Progenitor cell of endocrine pancreas (in vitro differentiated cells): ENCODE results near the gene IDH2. TPM values are rescaled to one million over a fixed set of nuclear protein-coding genes. Genes with fewer than 3 reads are reported as not detected.

Source experiments
- DNase-seq: peaks from one replicate; pipeline ENCODE4 v3.0.0; 2021; ENCODE audit warnings: low spot score; ENCODE audit not compliant: unreplicated experiment
- H3K27ac Mint-ChIP-seq: 2 replicates; pipeline ENCODE4 v1.8.0; 2021; ENCODE audit warnings: mild to moderate bottlenecking, moderate library complexity, mixed read lengths
- H3K27me3 Mint-ChIP-seq: 2 replicates; pipeline ENCODE4 v1.8.0; 2021; ENCODE audit warnings: mixed read lengths
- H3K36me3 Mint-ChIP-seq: 2 replicates; pipeline ENCODE4 v1.8.0; 2022; ENCODE audit warnings: mixed read lengths; ENCODE audit not compliant: insufficient read depth
- H3K4me1 Mint-ChIP-seq: 2 replicates; pipeline ENCODE4 v1.8.0; 2021; ENCODE audit warnings: low read depth, mixed read lengths
- H3K4me3 Mint-ChIP-seq: 2 replicates; pipeline ENCODE4 v1.8.0; 2021; ENCODE audit warnings: low read depth, mild to moderate bottlenecking, moderate library complexity, mixed read lengths
- H3K9me3 Mint-ChIP-seq: 2 replicates; pipeline ENCODE4 v1.8.0; 2021; ENCODE audit warnings: low read depth, mixed read lengths
- total RNA-seq: library from RNA; stranded (reverse); gene quantifications from 2 replicates; pipeline ENCODE4 v1.2.1, GENCODE V29; 2021
- TF ChIP-seq, protein P1 (sequence below): fragments of 200-600 bp; sonication (generic); IDR thresholded peaks from one replicate; pipeline ENCODE4 v1.5.0; 2021; ENCODE audit warnings: antibody characterized with exemption, mild to moderate bottlenecking; ENCODE audit not compliant: unreplicated experiment

The IDH2 gene
- total RNA-seq, 1 donor from 2014 or later, result 164 TPM

- no peaks in the 10 kb centered on the region for H3K9me3 Mint-ChIP-seq
- TF ChIP-seq, protein P1, sequence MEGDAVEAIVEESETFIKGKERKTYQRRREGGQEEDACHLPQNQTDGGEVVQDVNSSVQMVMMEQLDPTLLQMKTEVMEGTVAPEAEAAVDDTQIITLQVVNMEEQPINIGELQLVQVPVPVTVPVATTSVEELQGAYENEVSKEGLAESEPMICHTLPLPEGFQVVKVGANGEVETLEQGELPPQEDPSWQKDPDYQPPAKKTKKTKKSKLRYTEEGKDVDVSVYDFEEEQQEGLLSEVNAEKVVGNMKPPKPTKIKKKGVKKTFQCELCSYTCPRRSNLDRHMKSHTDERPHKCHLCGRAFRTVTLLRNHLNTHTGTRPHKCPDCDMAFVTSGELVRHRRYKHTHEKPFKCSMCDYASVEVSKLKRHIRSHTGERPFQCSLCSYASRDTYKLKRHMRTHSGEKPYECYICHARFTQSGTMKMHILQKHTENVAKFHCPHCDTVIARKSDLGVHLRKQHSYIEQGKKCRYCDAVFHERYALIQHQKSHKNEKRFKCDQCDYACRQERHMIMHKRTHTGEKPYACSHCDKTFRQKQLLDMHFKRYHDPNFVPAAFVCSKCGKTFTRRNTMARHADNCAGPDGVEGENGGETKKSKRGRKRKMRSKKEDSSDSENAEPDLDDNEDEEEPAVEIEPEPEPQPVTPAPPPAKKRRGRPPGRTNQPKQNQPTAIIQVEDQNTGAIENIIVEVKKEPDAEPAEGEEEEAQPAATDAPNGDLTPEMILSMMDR, result no peak
- peaks cover 18% of the 10 kb centered on the region for H3K4me1 Mint-ChIP-seq
- H3K27ac Mint-ChIP-seq, result no peak overlapping the region
- H3K27me3 Mint-ChIP-seq, result no peaks in the 10 kb centered on the region
- no peak overlapping the region for H3K4me3 Mint-ChIP-seq
- no peaks in the 10 kb centered on the region for H3K36me3 Mint-ChIP-seq
- DNase-seq, result no peak
Observed at GRCh38 chr15:90060797-90061196, 41.5 kb downstream of the IDH2 start.

DNA sequence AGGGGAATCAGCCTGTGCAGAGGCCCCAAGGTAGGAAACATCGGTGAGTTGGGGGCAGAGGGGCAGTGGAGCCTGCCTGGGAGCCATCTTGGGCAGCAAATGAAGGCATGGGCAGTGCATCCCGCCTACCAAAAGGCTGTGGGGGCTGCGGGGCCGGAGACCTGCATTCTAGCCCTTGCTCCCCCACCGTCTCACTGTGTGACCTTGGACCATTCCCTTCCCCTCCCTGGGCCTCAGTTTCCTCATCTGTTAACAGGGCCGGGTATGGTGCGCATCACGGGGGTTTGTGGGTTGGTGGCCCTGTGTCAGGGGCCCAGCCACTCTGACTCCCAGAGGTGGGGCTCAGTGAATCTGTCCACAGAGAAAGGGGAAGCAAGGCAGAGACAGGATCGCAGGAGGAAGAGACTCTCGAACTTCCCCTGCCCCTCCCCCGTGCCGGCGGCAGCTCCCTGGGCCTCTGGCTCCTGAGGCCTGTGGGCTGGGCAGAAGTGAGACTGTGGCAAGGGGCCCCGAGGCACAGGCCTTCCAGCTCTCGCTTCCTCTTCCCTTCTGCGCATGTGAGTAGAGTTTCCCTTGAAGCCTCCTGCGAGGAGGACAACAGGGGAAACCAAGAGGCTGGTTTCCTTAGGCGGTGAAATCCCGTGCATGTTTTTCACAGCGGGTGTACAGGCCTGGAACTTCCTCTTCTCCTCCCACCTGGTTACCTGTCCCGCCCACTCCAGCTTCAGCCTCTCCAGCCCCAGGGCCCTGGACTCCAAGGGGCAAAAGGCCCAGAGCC is 42.9 kb downstream of the IDH2 start:
- TF ChIP-seq, protein P1, result no peak
- H3K36me3 Mint-ChIP-seq, result no peaks in the 10 kb centered on the region
- no peak overlapping the region for H3K4me3 Mint-ChIP-seq
- no peaks in the 10 kb centered on the region for H3K27me3 Mint-ChIP-seq
- DNase-seq, result no peak
- H3K9me3 Mint-ChIP-seq, result no peaks in the 10 kb centered on the region
- peak overlapping the region; percentile 45 for H3K27ac Mint-ChIP-seq
- peaks cover 27% of the 10 kb centered on the region for H3K4me1 Mint-ChIP-seq

- no peaks in the 10 kb centered on the region for H3K27me3 Mint-ChIP-seq
- no peaks in the 10 kb centered on the region for H3K9me3 Mint-ChIP-seq
- DNase-seq, result no peak
- peaks cover 28% of the 10 kb centered on the region for H3K4me1 Mint-ChIP-seq
- H3K4me3 Mint-ChIP-seq, result no peak overlapping the region
- H3K36me3 Mint-ChIP-seq, result no peaks in the 10 kb centered on the region
- H3K27ac Mint-ChIP-seq, result peak overlapping the region; percentile 31
- TF ChIP-seq, protein P1, result no peak
Observed at GRCh38 chr15:90058775-90059174, 43.5 kb downstream of the IDH2 start.

GRCh38 chr15:90058308-90058707 is 44.0 kb downstream of the IDH2 start:
- H3K4me3 Mint-ChIP-seq, result no peak overlapping the region
- no peaks in the 10 kb centered on the region for H3K27me3 Mint-ChIP-seq
- no peak for DNase-seq
- peaks cover 26% of the 10 kb centered on the region for H3K4me1 Mint-ChIP-seq
- no peaks in the 10 kb centered on the region for H3K36me3 Mint-ChIP-seq
- TF ChIP-seq, protein P1, result no peak
- H3K27ac Mint-ChIP-seq, result no peak overlapping the region
- no peaks in the 10 kb centered on the region for H3K9me3 Mint-ChIP-seq

- Mint-ChIP-seq H3K4me1 (peaks cover 17% of the 10 kb centered on the region), H3K36me3 (no peaks in the 10 kb centered on the region), H3K4me3 (no peak overlapping the region), H3K9me3 (no peaks in the 10 kb centered on the region), H3K27me3 (no peaks in the 10 kb centered on the region), H3K27ac (no peak overlapping the region)
- TF ChIP-seq, protein P1, result no peak
- DNase-seq, result no peak
Observed at GRCh38 chr15:90056529-90056928, 45.7 kb downstream of the IDH2 start.
